Measurements from ENCODE around the gene MEGF9.

GRCh38 chr9:120698766-120699165 lies 15.5 kb downstream of the MEGF9 start:
- no peak for TF ChIP-seq SRF (IDR thresholded peaks at IDR 0.05; ENCODE audit: low read depth)
- TF ChIP-seq SIN3A (IDR thresholded peaks at IDR 0.05; ENCODE audit: low read depth), result no peak
- no peak for TF ChIP-seq CTCF (IDR thresholded peaks at IDR 0.05 in 2 of 3, conservative IDR thresholded peaks at IDR 0.05 in 1 of 3; ENCODE audit: borderline replicate concordance in 1 of 3, insufficient read depth in 1 of 3, low read depth in 2 of 3, low read length in 2 of 3)
- TF ChIP-seq MAX (IDR thresholded peaks at IDR 0.05), result no peak
- no peak for TF ChIP-seq POLR2AphosphoS5 (IDR thresholded peaks at IDR 0.05; ENCODE audit: low read depth, low read length)
- TF ChIP-seq EZH2 (IDR thresholded peaks at IDR 0.05), result no peak
- no peak for TF ChIP-seq EZH2phosphoT487 (IDR thresholded peaks at IDR 0.05; ENCODE audit: borderline replicate concordance)
